Natural killer cell (primary cell): ENCODE measurements around the gene RAD50. TPM values are rescaled to one million over a fixed set of nuclear protein-coding genes. Genes with fewer than 3 reads are reported as not detected.

Experiments used
- ATAC-seq, 3 donors: fragments of 150-1000 bp in 2 of 3; fragments of 200-7000 bp in 1 of 3; cut with Tn5 transposase; 1 replicate in 1 of 3; 2 replicates in 2 of 3; pipeline ENCODE4 v1.10.0; 2021; ENCODE audit warnings: mild to moderate bottlenecking in 2 of 3, moderate library complexity in 2 of 3
- DNase-seq, 2 donors: peaks; one replicate each; pipeline versions ENCODE4 v3.0.0 to v3.0.0-alpha.2; 2013 to 2021; ENCODE audit warnings: mixed read lengths in 1 of 2
- H3K27ac ChIP-seq: one replicate; pipeline ENCODE4 v1.5.1; 2013; ENCODE audit warnings: mild to moderate bottlenecking, low read length
- H3K27me3 ChIP-seq: one replicate; pipeline ENCODE4 v1.6.1; 2013; ENCODE audit warnings: low read length; ENCODE audit not compliant: control insufficient read depth, insufficient read depth
- H3K36me3 ChIP-seq: one replicate; pipeline ENCODE4 v1.6.1; 2013; ENCODE audit warnings: low read length; ENCODE audit not compliant: control insufficient read depth, insufficient read depth
- H3K4me1 ChIP-seq: one replicate; pipeline ENCODE4 v1.6.1; 2013; ENCODE audit warnings: low read length; ENCODE audit not compliant: control insufficient read depth, insufficient read depth
- H3K4me3 ChIP-seq: one replicate; pipeline ENCODE4 v1.5.1; 2013; ENCODE audit warnings: low read length
- H3K9me3 ChIP-seq: one replicate; pipeline ENCODE4 v1.6.1; 2013; ENCODE audit warnings: low read length; ENCODE audit not compliant: control insufficient read depth, insufficient read depth
- H3K27ac Mint-ChIP-seq, 2 donors: one replicate each; pipeline ENCODE4 v1.8.0; 2022; ENCODE audit warnings: mild to moderate bottlenecking in 2 of 2, mixed read lengths in 2 of 2, moderate library complexity in 1 of 2
- H3K27me3 Mint-ChIP-seq, 2 donors: one replicate each; pipeline ENCODE4 v1.8.0; 2022; ENCODE audit warnings: low read depth in 2 of 2, mixed read lengths in 2 of 2
- H3K36me3 Mint-ChIP-seq: one replicate; pipeline ENCODE4 v1.8.0; 2022; ENCODE audit warnings: mixed read lengths
- H3K4me1 Mint-ChIP-seq, 2 donors: one replicate each; pipeline ENCODE4 v1.8.0; 2022; ENCODE audit warnings: mixed read lengths in 2 of 2
- H3K4me3 Mint-ChIP-seq: one replicate; pipeline ENCODE4 v1.8.0; 2022; ENCODE audit warnings: mild to moderate bottlenecking, moderate library complexity, mixed read lengths
- H3K9me3 Mint-ChIP-seq, 2 donors: one replicate each; pipeline ENCODE4 v1.8.0; 2022; ENCODE audit warnings: mixed read lengths in 2 of 2
- WGBS: methylation state at CpG from one replicate; pipeline ENCODE4 v1.1.7; 2013; ENCODE audit warnings: missing lambda C conversion rate; ENCODE audit not compliant: insufficient coverage; 5-methylcytosine and 5-hydroxymethylcytosine counted together
- intact Hi-C: fragments of 100-400 bp; cut with micrococcal nuclease; formaldehyde crosslinking; loops from one replicate; pipeline ENCODE4 v1.14.2; 2022
- total RNA-seq, 4 donors: library from RNA; stranded (reverse); fragments of 120-200 nt in 1 of 4; gene quantifications; one replicate each; pipeline versions ENCODE4 v1.2.3 to v1.2.4, GENCODE V29; 2013 to 2022
- TF ChIP-seq, protein P1 (sequence below): fragments of 200-600 bp; IDR thresholded peaks from one replicate; pipeline ENCODE4 v1.8.0; 2022; ENCODE audit warnings: antibody characterized with exemption

The RAD50 gene
- total RNA-seq, 3 donors from 2014 or later (not counting 1 experiment from before 2014, with no cell fraction given): 21.0 to 31.2 (median 27.5) TPM

GRCh38 chr5:132647473-132647872 is 90.7 kb downstream of the RAD50 start:
- Histone ChIP-seq H3K4me3 (no peak overlapping the region), H3K4me1 (no peaks in the 10 kb centered on the region), H3K9me3 (no peaks in the 10 kb centered on the region), H3K27me3 (no peaks in the 10 kb centered on the region), H3K36me3 (peaks cover 5% of the 10 kb centered on the region), H3K27ac (no peak overlapping the region)
- Mint-ChIP-seq H3K27me3 (peaks cover 8 to 11% of the 10 kb centered on the region in 2 donors), H3K36me3 (peaks cover 12% of the 10 kb centered on the region), H3K9me3 (peaks cover 8% of the 10 kb centered on the region in 2 donors), H3K4me1 (no peaks in the 10 kb centered on the region), H3K4me3 (no peak overlapping the region), H3K27ac (no peak overlapping the region)
- DNase-seq (no peak), ATAC-seq (no peak)
- 98% methylated on average over 2 of the region's 2 CpGs for WGBS
- intact Hi-C loops: no loop called here
- TF ChIP-seq, protein P1, sequence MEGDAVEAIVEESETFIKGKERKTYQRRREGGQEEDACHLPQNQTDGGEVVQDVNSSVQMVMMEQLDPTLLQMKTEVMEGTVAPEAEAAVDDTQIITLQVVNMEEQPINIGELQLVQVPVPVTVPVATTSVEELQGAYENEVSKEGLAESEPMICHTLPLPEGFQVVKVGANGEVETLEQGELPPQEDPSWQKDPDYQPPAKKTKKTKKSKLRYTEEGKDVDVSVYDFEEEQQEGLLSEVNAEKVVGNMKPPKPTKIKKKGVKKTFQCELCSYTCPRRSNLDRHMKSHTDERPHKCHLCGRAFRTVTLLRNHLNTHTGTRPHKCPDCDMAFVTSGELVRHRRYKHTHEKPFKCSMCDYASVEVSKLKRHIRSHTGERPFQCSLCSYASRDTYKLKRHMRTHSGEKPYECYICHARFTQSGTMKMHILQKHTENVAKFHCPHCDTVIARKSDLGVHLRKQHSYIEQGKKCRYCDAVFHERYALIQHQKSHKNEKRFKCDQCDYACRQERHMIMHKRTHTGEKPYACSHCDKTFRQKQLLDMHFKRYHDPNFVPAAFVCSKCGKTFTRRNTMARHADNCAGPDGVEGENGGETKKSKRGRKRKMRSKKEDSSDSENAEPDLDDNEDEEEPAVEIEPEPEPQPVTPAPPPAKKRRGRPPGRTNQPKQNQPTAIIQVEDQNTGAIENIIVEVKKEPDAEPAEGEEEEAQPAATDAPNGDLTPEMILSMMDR: no peak

GRCh38 chr5:132648355-132648754 is 91.6 kb downstream of the RAD50 start:
- Histone ChIP-seq H3K27ac (no peak overlapping the region), H3K36me3 (no peaks in the 10 kb centered on the region), H3K4me3 (no peak overlapping the region), H3K4me1 (no peaks in the 10 kb centered on the region), H3K27me3 (no peaks in the 10 kb centered on the region), H3K9me3 (no peaks in the 10 kb centered on the region)
- intact Hi-C loops: no loop called here
- TF ChIP-seq, protein P1: no peak
- Mint-ChIP-seq H3K4me3 (no peak overlapping the region), H3K9me3 (peaks cover 8% of the 10 kb centered on the region in 2 donors), H3K36me3 (peaks cover 12% of the 10 kb centered on the region), H3K27ac (no peak overlapping the region), H3K27me3 (peaks cover 8 to 13% of the 10 kb centered on the region in 2 donors), H3K4me1 (no peaks in the 10 kb centered on the region)
- DNase-seq (no peak), ATAC-seq (no peak)
- WGBS: 93% methylated on average over 1 of the region's 1 CpG

DNA sequence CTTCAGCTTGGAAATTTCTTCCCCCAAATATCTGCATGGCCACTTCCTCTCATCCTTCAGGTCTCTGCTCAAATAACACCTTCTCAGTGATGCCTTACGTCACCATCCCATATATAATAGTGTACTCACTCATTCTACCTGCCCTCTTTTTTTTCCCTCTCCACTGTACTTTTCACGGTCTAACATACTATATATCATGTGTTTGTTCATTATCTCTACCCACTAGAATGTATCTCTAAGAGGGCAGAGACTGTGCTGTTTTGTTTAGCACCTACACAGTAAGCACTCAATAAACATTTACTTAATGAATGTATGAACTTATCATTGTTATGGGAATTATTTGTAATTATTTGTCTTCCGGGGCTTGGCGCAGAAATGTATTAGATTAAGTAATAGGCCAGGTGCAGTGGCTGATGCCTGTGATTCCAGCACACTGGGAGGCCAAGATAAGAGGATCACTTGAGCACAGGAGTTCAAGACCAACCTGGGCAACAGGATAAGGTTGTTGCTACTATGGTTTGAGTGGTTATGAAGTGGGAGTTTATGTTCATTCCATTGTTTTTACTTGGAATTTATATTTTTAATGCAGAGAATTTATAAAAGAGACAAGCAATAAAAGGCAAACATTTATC is 95.2 kb downstream of the RAD50 start:
- TF ChIP-seq, protein P1: no peak
- no peak for DNase-seq
- H3K27ac ChIP-seq: no peak overlapping the region
- H3K27me3 ChIP-seq: peaks cover 10% of the 10 kb centered on the region
- intact Hi-C loops: no loop called here
- Mint-ChIP-seq H3K36me3 (peaks cover 12% of the 10 kb centered on the region), H3K4me3 (no peak overlapping the region), H3K27me3 (peaks cover 22 to 36% of the 10 kb centered on the region in 2 donors), H3K27ac (no peak overlapping the region), H3K4me1 (peaks cover 0 to 6% of the 10 kb centered on the region in 2 donors), H3K9me3 (peaks cover 8% of the 10 kb centered on the region in 2 donors)
- H3K9me3 ChIP-seq: no peaks in the 10 kb centered on the region
- no peaks in the 10 kb centered on the region for H3K36me3 ChIP-seq
- peaks cover 7% of the 10 kb centered on the region for H3K4me1 ChIP-seq
- WGBS: 96% methylated on average over 3 of the region's 4 CpGs
- no peak for ATAC-seq
- H3K4me3 ChIP-seq: no peak overlapping the region

GRCh38 chr5:132653716-132654115 is 96.9 kb downstream of the RAD50 start:
- Histone ChIP-seq H3K36me3 (no peaks in the 10 kb centered on the region), H3K27ac (no peak overlapping the region), H3K27me3 (peaks cover 14% of the 10 kb centered on the region), H3K4me3 (no peak overlapping the region), H3K4me1 (peaks cover 9% of the 10 kb centered on the region), H3K9me3 (no peaks in the 10 kb centered on the region)
- TF ChIP-seq, protein P1: no peak
- Mint-ChIP-seq H3K36me3 (peaks cover under 1% of the 10 kb centered on the region), H3K4me3 (no peak overlapping the region), H3K4me1 (peaks cover 0 to 7% of the 10 kb centered on the region in 2 donors), H3K9me3 (no peaks in the 10 kb centered on the region), H3K27me3 (peaks cover 31 to 41% of the 10 kb centered on the region in 2 donors), H3K27ac (no peak overlapping the region)
- intact Hi-C loops: no loop called here
- no peak for DNase-seq
- WGBS: 77% methylated on average over 7 of the region's 7 CpGs
- ATAC-seq: no peak
